Measurements from ENCODE around the gene TMEM147.

TMEM147 gene

DNA sequence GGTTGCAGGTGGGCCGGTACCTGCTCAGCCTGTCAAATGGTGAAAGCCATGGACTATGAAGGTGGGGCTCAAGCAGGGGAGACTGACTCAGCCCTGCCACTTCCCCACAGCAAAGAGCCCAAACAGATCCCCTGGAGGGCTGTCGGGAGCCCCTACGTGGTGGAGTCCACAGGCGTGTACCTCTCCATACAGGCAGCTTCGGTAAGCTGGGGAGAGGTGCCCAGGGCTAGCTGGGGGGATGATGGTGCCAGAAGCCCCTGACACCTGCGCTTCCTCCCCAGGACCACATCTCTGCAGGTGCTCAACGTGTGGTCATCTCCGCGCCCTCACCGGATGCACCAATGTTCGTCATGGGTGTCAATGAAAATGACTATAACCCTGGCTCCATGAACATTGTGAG, 3.2 kb upstream of the TMEM147 start:
- TF ChIP-seq, protein P1, sequence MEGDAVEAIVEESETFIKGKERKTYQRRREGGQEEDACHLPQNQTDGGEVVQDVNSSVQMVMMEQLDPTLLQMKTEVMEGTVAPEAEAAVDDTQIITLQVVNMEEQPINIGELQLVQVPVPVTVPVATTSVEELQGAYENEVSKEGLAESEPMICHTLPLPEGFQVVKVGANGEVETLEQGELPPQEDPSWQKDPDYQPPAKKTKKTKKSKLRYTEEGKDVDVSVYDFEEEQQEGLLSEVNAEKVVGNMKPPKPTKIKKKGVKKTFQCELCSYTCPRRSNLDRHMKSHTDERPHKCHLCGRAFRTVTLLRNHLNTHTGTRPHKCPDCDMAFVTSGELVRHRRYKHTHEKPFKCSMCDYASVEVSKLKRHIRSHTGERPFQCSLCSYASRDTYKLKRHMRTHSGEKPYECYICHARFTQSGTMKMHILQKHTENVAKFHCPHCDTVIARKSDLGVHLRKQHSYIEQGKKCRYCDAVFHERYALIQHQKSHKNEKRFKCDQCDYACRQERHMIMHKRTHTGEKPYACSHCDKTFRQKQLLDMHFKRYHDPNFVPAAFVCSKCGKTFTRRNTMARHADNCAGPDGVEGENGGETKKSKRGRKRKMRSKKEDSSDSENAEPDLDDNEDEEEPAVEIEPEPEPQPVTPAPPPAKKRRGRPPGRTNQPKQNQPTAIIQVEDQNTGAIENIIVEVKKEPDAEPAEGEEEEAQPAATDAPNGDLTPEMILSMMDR (IDR thresholded peaks at IDR 0.05; ENCODE audit: low read depth, low read length), result no peak
- DNase-seq (ENCODE audit: extremely low read depth, low read depth), result no peak

DNA sequence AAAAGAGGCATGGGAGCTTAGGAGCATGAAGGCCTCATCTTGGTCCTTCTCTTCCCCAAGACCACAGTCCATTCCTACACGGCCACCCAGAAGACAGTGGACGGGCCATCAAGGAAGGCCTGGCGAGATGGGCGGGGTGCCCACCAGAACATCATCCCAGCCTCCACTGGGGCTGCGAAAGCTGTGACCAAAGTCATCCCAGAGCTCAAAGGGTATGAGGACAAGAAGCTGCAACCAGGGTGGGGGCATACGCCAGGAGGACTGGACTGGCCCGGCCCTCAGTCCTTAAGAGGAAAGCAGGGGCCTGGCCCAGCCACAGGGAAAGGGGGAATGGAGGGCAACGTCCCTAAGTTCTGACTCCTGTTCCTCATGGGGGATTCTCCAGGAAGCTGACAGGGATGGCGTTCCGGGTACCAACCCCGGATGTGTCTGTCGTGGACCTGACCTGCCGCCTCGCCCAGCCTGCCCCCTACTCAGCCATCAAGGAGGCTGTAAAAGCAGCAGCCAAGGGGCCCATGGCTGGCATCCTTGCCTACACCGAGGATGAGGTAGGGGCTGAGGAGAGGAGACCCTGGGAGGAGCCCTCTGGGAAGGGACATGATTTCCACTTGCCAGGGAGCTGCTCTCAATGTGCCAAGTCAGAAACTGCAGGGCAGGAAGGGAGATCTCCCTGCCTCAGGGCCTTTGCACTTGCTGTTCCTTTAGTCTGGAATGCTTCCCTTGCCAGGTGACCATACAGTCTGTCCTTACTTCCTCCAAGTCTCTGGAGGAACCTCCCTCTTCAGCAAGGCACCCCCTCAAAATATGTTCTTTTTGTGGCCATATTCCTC, 1.9 kb upstream of the TMEM147 start:
- DNase-seq (ENCODE audit: extremely low read depth, low read depth), result no peak
- TF ChIP-seq, protein P1 (IDR thresholded peaks at IDR 0.05; ENCODE audit: low read depth, low read length), result no peak

DNA sequence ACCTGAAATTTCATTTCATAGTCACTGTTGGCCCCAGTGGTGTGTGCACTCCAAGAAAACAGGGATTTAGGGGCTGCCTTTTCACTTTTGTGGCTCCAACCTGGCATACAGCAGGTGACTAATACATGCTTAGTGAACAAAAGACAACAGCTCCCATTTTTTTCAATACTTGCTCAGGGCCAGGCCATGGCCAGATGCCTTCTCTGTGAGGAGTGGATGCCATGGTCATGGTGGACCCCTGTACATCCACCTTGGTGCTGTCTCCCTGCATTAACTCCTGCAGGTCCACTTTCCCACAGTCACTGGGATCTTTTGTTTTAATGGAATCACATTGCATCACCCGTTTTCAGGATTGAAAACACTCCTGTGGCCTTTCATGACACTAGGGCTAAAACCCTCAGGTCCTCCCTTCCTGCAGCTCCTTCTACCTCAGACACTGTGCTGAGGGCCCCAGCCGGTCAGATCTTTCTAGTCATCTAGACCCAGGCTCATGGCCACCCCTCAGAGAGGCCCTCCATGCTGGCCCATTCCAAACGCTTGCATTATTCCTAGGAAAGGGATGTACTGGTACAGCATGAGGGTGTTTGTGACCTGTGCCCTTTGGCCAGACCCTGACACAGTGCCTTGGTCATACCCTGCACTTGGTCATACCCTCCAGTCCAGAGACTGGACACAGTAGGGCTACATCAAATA, 1.2 kb upstream of the TMEM147 start:
- DNase-seq (ENCODE audit: extremely low read depth, low read depth), result no peak
- TF ChIP-seq, protein P1 (IDR thresholded peaks at IDR 0.05; ENCODE audit: low read depth, low read length), result no peak

DNA sequence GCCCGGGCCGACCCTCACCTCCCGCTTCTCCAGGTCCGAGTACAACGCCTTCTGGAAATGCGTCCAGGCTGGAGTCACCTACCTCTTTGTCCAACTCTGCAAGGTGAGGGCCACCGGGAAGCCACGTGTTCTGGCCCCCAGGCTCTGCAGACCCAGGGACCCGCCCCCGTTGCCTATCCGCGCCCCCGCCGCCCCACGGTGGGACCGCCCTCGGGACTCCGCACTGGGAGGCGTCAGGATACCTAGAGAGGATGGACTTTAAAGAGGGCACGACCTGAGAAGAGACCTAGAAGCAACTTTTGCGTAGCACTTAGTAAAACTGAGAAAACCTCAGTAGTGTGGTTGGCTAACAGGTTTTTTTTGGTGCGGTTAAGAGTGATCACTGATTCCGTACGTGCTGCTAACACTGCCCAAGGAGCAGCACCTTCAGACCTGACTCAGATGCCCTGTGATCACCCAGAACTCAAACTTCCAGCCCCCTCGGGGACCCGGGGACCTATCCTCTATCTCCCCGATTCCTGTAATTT, 492 bp downstream of the TMEM147 start:
- DNase-seq (ENCODE audit: extremely low read depth, low read depth), result no peak
- TF ChIP-seq, protein P1 (IDR thresholded peaks at IDR 0.05; ENCODE audit: low read depth, low read length), result no peak

DNA sequence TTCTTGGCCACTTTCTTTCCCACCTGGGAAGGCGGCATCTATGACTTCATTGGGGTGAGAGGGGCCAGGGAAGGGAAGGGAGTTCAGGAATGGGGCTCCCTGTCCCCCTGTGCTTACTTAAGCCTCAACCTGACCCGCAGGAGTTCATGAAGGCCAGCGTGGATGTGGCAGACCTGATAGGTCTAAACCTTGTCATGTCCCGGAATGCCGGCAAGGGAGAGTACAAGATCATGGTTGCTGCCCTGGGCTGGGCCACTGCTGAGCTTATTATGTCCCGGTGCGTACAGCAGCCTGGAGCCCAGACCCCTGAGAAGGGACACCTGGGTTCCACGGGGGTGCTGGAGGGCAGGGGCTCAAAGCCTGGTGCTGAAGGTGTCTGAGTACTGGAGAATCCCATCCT, 1.1 kb downstream of the TMEM147 start:
- no peak for DNase-seq (ENCODE audit: extremely low read depth, low read depth)
- TF ChIP-seq, protein P1 (IDR thresholded peaks at IDR 0.05; ENCODE audit: low read depth, low read length), result no peak

DNA sequence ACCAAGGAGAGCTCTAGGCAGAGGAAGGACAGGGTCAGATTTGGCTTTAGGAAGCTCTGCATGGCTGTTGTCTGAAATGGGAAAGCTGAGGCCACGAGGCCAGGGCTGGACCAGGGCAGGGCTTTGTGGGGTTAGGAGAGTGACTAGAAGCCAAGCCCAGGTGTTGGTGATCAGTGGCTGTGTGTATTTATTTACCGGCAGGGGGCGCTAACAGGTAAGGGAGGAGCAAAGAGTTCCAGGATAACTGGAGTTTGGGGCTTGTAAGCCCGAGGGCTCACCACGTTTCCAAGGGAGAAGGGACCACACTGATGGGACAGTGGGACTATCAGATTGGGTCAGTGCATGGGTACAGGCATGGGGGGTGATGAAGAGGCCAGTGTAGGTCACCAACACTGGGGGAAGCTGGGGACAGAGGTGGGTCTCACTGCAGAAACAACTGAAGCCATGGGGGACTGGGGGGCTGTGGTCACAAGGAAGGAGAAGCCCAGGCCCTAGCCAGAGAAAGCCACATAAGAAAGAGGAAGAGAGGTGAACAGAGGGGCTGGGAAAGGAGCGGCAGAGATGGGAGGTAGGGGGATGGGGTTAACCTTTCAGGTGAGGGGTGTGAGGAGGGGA, 3.9 kb downstream of the TMEM147 start:
- peak; percentile 11 for DNase-seq (ENCODE audit: extremely low read depth, low read depth)
- TF ChIP-seq, protein P1 (IDR thresholded peaks at IDR 0.05; ENCODE audit: low read depth, low read length), result peak; percentile 68
